Tibial artery (tissue), 4 donors: ENCODE data around the gene GPR89A.

ENCODE experiments used
- DNase-seq, 2 donors: peaks; one replicate each; pipeline ENCODE4 v3.0.0-alpha.2; 2019
- H3K27ac ChIP-seq, 2 donors: fragments of 200-600 bp; sonication (generic) in 1 of 2; 1 replicate in 1 of 2; 2 replicates in 1 of 2; pipeline ENCODE4 v1.5.1; 2018 to 2019; ENCODE audit warnings: mild to moderate bottlenecking in 1 of 2
- H3K27me3 ChIP-seq, 2 donors: fragments of 200-600 bp; sonication (generic) in 1 of 2; one replicate each; pipeline versions ENCODE4 v1.5.1 to v1.6.0; 2016 to 2019
- H3K36me3 ChIP-seq, 3 donors: fragments of 200-600 bp; sonication (generic) in 2 of 3; one replicate each; pipeline ENCODE4 v1.5.1; 2016 to 2019; ENCODE audit warnings: mild to moderate bottlenecking in 2 of 3
- H3K4me1 ChIP-seq, 4 donors: fragments of 200-600 bp; sonication (generic) in 2 of 4; 1 replicate in 3 of 4; 2 replicates in 1 of 4; pipeline ENCODE4 v1.5.1; 2016 to 2019
- H3K4me3 ChIP-seq, 2 donors: fragments of 200-600 bp; sonication (generic) in 1 of 2; 1 replicate in 1 of 2; 2 replicates in 1 of 2; pipeline ENCODE4 v1.5.1; 2018 to 2019; ENCODE audit warnings: mild to moderate bottlenecking in 2 of 2
- H3K9me3 ChIP-seq, 3 donors: fragments of 200-600 bp; sonication (generic) in 1 of 3; one replicate each; pipeline ENCODE4 v1.5.1; 2016 to 2019
- CTCF ChIP-seq, 2 experiments: fragments of 200-600 bp in 1 of 2; fragments of 450-650 bp in 1 of 2; IDR thresholded peaks; one replicate each; pipeline ENCODE4 v1.5.1; 2017 to 2019; ENCODE audit warnings: antibody characterized with exemption in 2 of 2, mild to moderate bottlenecking in 1 of 2, moderate library complexity in 1 of 2
- intact Hi-C: fragments of 100-400 bp; cut with DNase I; formaldehyde crosslinking; loops from one replicate; pipeline ENCODE4 v1.15.0; 2023; ENCODE audit warnings: low total_unique reads

GPR89A gene

GRCh38 chr1:145688924-145689323 is 81.1 kb downstream of the GPR89A start:
- Histone ChIP-seq H3K27ac (no peak overlapping the region), H3K27me3 (no peaks in the 10 kb centered on the region), H3K36me3 (no peaks in the 10 kb centered on the region), H3K9me3 (no peaks in the 10 kb centered on the region), H3K4me3 (no peak overlapping the region), H3K4me1 (peaks cover 0 to 5% (median 0%) of the 10 kb centered on the region in 4 donors)
- intact Hi-C loops: no loop called here
- DNase-seq: no peak
- TF ChIP-seq CTCF (IDR thresholded peaks at IDR 0.05): no peak

DNA sequence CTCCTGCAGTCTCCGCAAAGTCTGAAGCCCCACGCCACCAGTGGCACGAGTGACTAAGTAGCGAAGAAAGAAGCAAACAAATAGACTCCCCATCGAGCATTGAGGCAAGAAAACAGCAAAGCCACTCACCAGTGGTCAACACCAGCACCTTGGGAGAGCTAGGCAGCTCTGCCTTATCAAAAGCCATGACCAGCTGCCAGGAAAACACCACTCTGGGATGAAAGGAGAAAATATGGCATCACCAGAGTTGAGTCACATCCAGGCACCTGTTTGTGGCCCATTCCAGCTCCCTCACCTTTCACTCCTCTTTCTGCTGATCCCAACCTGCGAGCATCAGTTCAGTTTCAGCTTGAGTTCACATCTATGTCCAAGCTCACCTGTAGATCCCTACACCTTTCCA is 82.1 kb downstream of the GPR89A start:
- Histone ChIP-seq H3K4me3 (no peak overlapping the region), H3K9me3 (no peaks in the 10 kb centered on the region), H3K4me1 (peaks cover 0 to 5% (median 0%) of the 10 kb centered on the region in 4 donors), H3K27me3 (no peaks in the 10 kb centered on the region), H3K27ac (no peak overlapping the region), H3K36me3 (no peaks in the 10 kb centered on the region)
- DNase-seq: no peak
- intact Hi-C loops: no loop called here
- TF ChIP-seq CTCF (IDR thresholded peaks at IDR 0.05): no peak

- no peaks in the 10 kb centered on the region for H3K9me3 ChIP-seq
- H3K27me3 ChIP-seq: no peaks in the 10 kb centered on the region
- no peak for TF ChIP-seq CTCF (IDR thresholded peaks at IDR 0.05)
- DNase-seq: no peak
- no peak overlapping the region for H3K27ac ChIP-seq
- no peaks in the 10 kb centered on the region for H3K36me3 ChIP-seq
- no peak overlapping the region for H3K4me3 ChIP-seq
- intact Hi-C loops: no loop called here
- H3K4me1 ChIP-seq: peaks cover 0 to 5% (median 0%) of the 10 kb centered on the region in 4 donors
Measured at GRCh38 chr1:145690587-145691558, 83.1 kb downstream of the GPR89A start.

GRCh38 chr1:145692785-145693443 is 85.1 kb downstream of the GPR89A start:
- intact Hi-C loops: no loop called here
- DNase-seq: no peak
- H3K27me3 ChIP-seq: no peaks in the 10 kb centered on the region
- H3K4me1 ChIP-seq: peaks cover 0 to 5% (median 0%) of the 10 kb centered on the region in 4 donors
- H3K27ac ChIP-seq: no peak overlapping the region
- no peak overlapping the region for H3K4me3 ChIP-seq
- TF ChIP-seq CTCF (IDR thresholded peaks at IDR 0.05): no peak
- no peaks in the 10 kb centered on the region for H3K9me3 ChIP-seq
- H3K36me3 ChIP-seq: no peaks in the 10 kb centered on the region

DNA sequence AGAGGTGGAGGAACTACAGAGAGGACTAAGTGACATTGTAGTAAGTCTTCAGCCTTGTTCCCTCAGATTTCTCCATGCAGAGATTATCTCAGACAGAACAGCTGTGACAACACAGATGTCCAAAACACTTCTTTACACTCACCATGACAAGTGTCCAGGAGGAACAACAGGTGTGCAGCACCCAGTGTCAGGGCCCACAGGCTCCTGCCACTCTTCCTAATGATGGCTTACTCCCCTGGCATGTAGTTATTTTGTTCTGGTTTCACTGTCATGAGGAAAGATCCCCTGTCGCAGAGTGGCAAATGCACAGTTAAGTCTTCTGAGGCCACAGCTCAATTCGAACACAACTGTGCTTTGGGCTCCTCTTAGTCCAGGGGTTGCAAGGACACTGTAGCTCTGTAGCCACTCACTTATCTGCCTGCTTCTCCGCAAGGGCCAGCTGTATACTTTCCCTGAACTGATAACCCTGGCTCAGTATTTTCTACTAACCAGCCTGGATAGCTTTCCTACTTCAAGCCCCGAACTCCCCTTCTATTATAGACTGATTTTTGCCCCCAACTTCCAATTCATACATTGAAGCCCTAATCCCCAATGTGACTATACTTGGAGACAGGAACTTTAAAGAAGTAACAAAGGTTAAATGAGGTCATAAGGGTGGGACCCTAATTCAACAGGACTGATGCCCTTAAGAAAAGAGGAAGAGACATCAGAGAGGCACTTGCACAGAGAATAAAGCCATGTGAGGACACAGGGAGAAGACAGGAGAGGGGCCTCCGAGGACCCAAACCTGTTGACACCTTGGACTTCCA is 88.2 kb downstream of the GPR89A start:
- Histone ChIP-seq H3K27me3 (no peaks in the 10 kb centered on the region), H3K9me3 (no peaks in the 10 kb centered on the region), H3K4me1 (no peaks in the 10 kb centered on the region), H3K36me3 (no peaks in the 10 kb centered on the region), H3K27ac (no peak overlapping the region), H3K4me3 (no peak overlapping the region)
- intact Hi-C loops: no loop called here
- DNase-seq: no peak
- no peak for TF ChIP-seq CTCF (IDR thresholded peaks at IDR 0.05)
